CD4-positive, alpha-beta T cell treated with Interleukin-10 for 1 hour (primary cell): ENCODE results near the gene STAC.
"Not testable (repeated sequence)": the region's sequence is repeated elsewhere in the genome, so short reads cannot be mapped to it uniquely, and the experiment has no call there.

Experiments used
- DNase-seq: peaks from one replicate; pipeline ENCODE4 v3.0.0-alpha.2; 2020

The STAC gene

DNA sequence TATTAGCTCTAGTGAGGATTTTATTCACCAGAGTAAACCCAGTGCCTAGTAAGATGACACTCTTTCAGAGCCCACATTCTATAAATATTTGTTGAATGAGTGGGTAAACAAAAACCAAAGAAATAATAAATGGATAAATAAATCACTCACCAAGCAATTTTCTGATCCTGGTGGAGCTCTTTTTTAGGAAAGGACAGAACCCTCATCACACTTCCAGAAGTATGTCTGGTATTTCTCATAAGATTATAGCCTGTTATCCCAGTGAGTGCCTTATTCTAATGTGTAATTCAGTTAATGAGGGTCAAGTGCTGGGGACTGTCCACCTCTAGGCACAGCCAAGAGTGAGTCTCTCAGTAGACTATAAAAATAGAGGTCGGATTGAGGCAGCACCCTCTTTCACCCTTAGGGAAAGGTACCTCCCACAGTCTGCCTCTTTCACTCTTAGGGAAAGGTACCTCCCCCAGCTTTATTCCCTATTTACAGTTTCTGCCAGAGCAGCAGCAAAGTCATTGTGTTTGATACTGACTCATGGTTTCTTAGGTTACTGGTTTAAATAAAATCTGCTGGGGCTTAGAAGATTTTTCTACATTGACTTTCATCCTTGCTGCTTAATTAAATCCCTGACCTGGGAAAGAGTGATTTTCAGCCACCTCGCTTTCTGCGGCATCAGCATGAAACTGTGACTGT lies 145.0 kb downstream of the STAC start:
- no peak for DNase-seq

DNA sequence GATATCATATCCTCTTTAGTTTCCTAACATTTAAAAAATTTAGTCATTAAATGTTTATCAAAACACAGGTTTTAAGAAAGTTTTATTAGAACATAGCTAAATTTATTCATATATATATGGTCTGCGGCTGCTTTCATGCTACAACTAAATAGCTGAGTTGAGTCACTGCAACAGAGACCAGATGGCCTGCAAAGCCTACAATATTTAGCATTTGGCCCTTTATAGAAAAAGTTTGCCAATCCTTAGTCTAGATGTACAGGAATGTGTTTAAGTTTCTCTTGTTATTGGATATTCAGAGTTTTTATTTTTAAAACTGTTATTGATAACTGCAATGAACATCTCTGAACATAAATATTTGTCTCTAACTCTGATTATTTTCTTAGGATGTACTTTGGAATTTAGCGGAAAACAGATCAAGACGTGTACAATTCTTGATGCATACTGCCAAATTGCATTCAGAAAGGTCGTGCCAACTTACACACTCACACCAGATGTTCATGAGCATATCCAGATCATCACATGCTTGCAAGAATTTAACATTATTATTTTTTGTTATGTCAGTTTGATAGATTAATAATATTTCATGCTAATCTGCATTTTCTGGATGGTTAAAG lies 157.9 kb downstream of the STAC start:
- no peak for DNase-seq

DNA sequence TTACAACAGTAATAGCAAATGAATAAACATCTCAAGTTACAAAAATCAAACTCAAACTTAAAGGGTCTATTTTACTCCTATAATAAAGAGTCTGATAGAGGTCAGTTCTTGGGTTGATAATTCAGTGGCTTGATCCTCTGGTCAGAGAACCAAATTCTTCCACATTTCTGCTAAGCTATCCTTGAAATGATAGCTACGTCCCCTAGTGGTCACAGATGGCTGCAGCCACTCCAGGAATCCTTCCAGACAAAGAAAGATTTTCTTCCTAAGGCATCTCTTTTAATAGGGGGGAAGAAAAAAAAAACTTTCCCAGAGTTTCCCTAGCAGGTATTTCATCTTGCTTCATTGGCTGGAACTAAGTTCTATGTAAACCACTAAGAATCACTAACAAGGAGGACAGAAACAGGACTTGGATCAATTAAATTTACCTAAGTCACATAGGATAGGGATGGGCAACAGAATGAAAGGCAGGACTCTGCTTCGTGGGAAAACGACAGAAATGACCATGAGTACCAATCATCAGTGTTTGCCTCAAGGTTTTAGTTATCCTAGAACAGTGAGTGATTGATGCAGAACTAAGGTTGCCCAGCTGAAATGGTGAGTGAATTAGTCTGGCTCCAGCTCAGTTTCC lies 160.7 kb downstream of the STAC start:
- DNase-seq, result no peak

DNA sequence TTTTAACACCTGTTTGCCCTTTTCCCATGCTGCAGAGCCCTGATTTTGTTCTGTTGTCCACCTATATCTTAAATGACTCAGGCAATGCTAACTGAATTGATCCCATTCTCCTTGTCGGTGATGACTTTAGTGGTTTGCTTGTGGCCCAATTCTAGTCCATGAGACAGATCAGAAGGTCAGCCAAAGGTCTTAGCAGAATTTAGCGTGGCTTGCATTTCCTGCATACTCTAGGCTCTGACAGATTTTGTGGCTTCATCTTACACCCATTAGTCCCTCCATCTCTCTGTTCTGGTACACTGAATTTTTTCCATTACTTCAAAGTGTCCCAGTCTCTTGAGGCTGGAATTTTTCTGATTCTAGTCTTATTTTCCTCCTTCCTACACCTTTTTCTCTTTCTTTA lies 161.9 kb downstream of the STAC start:
- DNase-seq, result no peak

DNA sequence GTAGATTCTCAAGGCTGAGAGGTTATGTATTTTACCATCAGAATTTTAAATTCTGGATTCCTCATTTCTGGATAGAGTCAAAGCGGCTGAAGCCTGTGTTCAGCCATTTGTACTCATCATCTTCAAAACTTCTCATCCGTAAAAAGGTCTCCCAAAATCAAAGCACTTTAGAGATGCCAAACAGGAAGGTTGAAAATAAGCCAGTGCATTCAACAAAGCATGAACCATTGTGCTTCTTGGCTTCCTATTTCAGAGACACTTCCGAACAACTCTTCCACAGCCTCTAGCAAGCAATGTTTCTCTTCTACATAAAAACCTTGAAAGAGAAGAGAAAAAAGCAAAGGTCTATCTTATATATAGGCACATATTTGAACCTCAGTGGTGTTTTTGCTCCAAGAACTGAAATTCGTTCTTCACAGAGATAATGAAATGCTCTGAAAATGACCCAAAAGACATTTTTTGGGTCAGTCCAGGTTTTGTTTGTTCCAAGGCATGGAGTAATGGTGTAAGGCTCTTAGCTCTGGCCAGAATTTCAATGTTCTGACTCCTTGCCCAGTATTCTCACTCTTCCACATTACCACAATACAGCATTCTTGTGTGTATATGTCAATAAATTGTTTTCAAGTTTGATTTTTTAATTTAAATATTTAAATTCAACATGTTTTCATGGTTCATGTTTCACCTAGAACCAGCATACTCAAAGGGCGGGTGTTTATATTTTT lies 163.1 kb downstream of the STAC start:
- DNase-seq, result no peak

DNA sequence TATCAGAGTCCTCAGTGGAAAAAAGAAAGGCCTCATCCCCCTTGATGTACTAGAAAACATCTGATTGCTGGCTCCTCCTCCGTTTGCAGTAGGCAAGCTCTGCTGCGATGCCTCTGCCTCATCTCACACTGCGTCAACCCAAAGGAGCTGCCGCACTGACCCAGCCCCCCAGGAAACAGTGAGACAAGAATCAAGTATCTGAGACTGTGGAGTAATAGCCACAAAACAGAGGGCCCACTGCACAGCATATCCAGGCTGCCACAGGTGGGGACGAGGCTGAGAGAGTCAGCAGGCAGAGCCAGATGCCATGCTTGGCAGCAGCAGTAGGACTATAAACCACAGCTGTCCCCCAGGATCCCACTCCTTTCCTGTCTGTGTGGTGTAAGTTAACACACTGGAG lies 165.9 kb downstream of the STAC start:
- DNase-seq, result no peak

DNA sequence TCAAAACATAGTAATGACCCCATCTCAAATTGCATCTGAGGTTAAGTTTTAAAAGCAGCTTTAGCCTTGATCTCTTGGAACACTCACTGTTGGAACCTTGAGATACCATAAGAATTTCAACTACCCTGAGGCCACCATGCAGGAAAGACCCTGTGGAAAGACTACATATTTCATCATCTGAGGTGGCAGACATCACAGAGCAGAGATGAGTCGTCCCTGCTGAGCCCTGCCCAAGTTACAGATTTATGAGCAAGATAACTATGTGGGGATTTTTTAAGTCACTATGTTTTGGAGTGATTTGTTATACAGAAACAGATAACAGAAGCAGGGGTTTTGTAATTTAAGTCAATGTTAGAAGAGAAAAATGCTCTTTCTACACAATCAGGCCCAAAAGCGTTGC lies 168.4 kb downstream of the STAC start:
- DNase-seq, result no peak

DNA sequence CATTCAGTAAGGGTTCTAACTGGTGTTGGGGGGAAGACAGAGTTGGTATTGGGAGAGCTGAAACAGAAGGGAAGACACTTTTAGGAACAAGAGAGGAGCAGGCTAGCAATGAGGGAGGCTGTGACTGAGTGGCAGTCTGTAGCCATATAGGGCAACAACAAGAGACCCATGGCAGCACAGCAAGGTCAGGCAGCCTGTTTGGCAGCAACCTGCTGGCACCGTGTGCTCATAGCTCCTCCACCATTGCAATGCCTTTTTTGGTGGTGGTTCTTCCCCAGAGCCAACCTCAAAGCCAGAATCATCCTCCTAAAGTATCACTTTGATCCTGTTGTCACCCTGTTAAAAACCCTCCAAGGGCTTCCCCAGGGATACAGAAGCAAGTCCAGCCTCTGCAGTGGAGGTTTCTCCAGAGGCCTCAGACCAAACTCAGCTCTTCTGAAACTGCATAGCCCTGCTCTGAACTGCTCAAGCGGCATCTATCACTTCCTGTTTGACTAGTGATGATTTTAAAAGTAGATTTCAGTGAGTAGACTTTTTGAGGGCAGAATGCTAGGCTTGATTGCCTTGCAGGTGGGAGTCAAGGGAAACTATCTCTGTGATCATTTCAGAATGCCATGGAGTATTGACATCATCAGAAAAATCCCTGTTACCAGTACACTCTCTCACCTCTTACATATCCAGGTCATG lies 176.9 kb downstream of the STAC start:
- no peak for DNase-seq

DNA sequence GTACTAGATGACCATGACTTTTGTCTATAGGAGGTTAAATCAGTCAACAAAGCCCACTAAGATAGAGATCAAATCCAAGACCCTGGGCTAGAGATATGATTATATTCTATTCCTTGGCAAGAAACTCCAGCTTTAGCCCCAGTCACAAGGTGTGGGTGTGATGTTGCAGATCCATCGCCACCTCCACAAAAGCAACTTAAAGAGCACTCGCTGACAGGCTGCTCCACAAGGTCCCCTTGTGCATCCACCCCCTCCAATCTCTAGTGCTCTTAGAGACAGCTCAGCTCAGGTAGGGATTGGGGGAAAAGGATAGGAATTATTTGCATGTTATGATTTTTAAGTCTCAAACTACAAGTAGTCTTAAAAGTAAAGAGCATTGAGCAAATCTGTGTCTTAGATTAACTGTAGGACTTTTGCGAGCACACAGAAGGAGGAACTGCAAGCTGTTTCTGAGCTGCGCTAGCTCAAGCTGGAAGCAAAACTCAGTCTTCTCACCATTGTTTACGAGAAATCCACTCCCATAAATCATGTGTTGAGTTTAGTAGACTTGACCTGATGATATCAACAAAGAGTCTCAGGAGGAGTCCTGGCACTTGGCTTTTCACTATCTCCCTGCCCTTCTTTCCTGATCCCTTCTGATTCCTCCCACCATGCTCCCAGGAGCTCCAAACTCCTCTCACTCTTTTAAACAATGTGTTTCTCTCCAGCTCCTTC lies 177.6 kb downstream of the STAC start:
- no peak for DNase-seq

DNA sequence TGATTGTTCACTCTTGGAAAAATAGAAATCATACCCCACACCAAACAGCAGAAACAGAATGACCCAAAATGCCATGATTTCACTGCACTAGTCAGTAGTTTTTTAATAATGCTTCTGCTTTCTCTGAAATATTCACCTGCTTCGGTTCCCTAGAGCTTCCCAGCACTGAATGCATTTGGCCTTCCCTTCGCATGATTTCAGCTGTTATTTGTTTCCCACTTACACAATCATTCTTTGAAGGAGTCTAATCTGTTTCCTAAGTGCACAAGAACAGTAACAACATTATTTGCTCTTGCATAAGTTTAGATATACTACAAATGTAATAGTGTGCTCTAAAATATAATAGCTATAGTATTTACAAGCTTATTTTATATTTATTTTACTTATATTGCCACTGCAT lies 178.7 kb downstream of the STAC start:
- no peak for DNase-seq

DNA sequence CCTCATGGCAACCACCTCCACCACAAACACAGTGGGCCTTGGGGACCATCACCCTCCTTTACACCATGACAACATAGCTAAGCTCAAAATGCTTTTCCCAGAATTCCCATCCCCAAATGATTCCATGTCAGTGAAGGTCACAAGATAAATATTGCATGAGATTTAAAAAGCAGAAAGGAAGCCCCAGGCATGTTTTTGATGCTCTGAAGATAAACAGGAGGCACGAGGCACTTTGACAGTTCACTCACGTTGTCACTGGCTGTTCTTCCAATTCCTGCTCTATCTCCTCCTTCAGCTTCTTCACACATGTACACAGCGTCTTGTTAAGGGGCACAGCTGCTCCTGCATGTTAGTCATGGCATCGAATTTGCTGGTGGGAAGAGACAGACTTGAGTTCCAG lies 180.4 kb downstream of the STAC start:
- DNase-seq, result no peak

DNA sequence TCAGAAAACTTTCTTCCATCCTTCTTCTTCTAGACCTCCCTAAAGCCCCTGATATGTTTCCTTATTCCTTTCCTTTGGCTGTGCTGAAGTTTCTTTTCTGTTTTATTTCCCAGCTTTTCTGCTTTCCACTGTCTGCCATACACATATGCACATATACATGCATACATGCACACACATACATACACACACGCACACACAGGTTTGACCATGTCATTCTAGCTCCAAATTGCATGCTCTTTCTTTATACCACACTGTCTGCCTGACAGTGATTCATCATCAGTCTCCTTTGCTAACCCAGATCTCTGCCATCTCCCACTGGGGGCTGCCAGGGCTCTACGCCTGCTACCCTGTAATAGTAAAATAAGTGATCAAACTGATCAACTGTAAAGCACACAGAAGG lies 181.3 kb downstream of the STAC start:
- no peak for DNase-seq

DNA sequence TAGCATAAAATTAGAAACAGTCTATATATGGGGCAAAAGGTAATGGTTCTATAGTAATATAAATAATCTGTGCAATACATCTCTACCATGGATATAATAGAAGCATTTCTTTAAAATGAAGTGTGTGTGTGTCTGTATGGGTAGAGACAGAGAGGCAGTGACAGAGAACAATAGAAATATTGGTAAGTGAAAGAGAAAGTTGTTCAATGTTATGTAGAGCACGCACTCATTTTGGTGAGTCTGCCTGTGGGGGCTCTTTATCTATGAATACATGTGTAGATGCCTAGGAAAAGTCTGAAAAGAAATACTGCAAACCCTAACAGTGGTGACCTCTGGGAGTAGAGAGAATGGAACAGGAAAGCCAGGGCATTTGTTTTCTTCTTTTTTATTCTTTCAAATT lies 182.6 kb downstream of the STAC start:
- DNase-seq, result no peak

DNA sequence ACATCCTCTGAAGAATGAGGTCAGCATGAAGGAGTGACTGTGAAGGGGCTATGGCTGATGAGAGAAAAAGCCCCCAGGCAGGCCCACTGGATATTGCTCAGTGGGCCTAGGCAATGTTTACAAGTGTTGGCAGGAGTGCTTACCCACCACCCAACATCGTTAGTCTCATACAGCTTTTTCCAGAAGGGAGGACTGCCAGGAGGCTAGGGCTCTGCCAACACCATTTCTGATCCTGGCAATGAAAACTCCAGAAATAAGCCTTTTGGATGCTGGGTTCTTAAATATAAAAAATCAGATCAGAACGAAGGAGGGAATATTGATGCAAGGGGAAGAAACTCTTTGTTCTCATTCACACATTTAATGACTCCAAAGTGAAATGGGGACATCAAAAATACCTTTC lies 194.9 kb downstream of the STAC start:
- no peak for DNase-seq

DNA sequence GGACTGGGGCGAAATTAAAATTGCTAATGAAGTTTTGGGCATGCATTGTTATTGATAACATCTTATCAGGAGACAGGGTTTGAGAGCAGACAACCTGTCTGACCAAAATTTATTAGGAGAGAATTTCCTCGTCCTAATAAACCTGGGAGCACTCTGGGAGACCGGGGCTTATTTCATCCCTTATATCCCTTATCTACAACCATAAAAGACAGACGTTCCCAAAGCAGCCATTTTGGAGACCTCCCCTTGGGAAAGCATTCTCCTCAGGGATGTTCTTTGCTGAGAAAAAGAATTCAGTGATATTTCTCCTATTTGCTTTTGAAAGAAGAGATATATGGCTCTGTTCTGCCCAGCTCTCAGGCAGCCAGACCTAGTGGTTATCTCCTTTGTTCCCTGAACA lies 198.1 kb downstream of the STAC start:
- DNase-seq, result not testable (repeated sequence)

DNA sequence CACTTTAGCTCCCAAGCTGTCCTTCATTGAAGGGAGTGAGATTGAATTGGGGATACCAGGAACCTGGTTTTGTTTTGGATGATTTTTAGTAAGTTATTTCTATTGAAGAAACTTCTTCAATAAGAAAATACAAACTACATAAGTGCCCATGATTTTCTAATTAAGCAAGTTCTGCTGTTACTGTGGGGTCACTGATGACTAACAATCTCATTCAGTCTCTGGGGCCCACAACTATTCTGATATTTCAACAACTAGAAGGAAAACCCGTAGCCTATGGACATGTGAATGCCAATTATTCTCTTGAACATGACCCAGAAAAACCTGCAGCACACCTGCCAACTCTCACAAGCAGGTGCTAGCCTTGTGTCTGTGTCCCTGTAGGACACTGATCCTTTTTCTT lies 199.4 kb downstream of the STAC start:
- DNase-seq, result no peak

DNA sequence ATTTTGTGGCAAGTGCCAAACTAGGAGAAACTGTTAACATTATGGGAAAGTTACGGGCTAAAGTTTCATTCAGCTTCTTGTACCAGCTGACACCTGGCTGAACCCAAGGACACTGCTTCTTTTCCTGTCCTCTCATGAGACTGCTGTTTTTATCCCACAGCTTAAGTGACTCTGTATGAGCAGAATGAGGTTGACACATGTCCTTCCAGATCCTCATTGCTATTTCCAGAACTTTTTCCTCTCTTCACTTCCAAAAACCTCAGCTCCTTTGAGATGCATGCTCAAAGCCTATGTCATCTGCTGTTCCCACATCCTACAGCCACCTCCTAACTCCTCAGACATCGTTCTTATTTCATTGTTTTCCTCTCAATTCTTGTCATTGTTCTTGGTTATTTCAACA lies 200.4 kb downstream of the STAC start:
- DNase-seq, result no peak

DNA sequence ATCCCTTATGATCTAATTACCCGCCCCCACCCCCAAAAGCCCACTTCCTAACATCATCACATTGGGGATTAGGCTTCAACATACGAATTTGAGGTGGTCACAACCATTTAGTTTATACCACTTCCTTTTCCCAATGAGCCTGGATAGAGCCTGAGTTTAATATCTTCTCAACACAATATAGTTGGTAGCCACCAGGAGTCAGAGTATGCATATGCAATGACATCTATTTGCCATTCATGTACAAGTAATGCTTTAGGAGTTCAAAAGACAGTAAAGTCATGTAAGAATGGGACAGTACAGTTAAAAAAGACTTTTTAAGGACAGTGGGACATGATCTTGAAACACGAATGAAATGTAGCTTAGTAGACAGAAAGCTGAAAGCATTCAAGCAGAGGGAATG lies 211.7 kb downstream of the STAC start:
- DNase-seq, result no peak

DNA sequence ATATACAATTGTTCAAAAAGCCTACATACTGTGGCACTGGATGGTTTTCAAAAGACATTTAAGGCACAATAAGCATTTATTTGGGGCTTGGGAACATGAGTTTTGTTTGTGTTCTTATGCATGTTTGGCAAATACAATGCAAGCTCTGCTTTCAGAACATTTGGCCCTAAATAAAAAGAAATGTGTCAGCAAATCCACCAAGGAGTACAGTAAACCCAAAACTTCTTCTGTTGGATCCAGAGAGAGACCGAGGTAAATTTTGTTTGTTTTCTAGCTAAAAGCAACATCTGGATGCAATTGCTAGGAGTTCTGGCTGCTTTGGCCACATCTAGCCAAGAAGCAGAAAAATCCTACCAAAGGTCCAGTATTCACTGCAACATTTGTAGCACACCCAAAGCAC lies 215.2 kb downstream of the STAC start:
- DNase-seq, result no peak

DNA sequence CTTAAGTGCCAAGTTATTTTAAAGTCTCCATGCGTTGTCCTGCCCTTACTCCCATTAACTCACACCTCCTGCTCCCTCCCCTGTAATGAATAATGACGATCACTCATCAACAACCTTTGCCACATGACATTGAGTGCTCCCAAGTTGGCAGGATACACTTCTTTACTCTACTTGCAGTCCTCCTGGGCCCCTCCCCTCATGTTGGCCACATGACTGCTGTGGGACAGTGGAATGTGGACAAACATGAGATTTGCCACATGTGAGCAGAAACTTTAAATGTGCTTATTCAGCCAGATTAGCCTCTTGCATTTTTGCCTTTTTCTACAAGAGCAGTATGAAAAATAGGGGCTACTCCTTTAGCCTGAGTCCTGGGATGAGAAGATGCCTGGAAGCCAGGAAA lies 216.1 kb downstream of the STAC start:
- no peak for DNase-seq

DNA sequence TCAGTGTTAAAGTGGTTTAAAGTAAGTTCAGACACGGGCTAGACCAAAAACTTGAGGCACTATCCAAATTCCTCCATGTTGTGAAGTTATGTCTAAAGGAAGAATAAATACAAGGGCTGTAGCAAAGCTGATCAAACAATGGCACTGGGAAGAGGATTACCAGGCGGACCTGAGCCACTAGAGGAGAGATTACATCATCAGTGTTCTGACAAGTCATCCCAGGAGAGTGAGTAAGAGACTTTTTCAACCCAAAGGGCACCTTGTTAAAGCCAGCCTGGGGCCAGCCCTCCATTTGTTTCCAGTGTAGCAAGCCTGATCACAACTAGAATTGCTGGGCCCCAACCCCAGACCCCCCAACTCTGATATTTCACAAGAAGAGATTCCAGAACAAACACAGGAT lies 217.1 kb downstream of the STAC start:
- DNase-seq, result no peak
